Tibial artery (tissue), 4 donors: ENCODE results near the gene TMEM101.
"Not testable (repeated sequence)": the region's sequence is repeated elsewhere in the genome, so short reads cannot be mapped to it uniquely, and the experiment has no call there.

ENCODE experiments used
- DNase-seq, 2 donors: peaks; one replicate each; pipeline ENCODE4 v3.0.0-alpha.2; 2019
- H3K27ac ChIP-seq, 2 donors: fragments of 200-600 bp; sonication (generic) in 1 of 2; 1 replicate in 1 of 2; 2 replicates in 1 of 2; pipeline ENCODE4 v1.5.1; 2018 to 2019; ENCODE audit warnings: mild to moderate bottlenecking in 1 of 2
- H3K27me3 ChIP-seq, 2 donors: fragments of 200-600 bp; sonication (generic) in 1 of 2; one replicate each; pipeline versions ENCODE4 v1.5.1 to v1.6.0; 2016 to 2019
- H3K36me3 ChIP-seq, 3 donors: fragments of 200-600 bp; sonication (generic) in 2 of 3; one replicate each; pipeline ENCODE4 v1.5.1; 2016 to 2019; ENCODE audit warnings: mild to moderate bottlenecking in 2 of 3
- H3K4me1 ChIP-seq, 4 donors: fragments of 200-600 bp; sonication (generic) in 2 of 4; 1 replicate in 3 of 4; 2 replicates in 1 of 4; pipeline ENCODE4 v1.5.1; 2016 to 2019
- H3K4me3 ChIP-seq, 2 donors: fragments of 200-600 bp; sonication (generic) in 1 of 2; 1 replicate in 1 of 2; 2 replicates in 1 of 2; pipeline ENCODE4 v1.5.1; 2018 to 2019; ENCODE audit warnings: mild to moderate bottlenecking in 2 of 2
- H3K9me3 ChIP-seq, 3 donors: fragments of 200-600 bp; sonication (generic) in 1 of 3; one replicate each; pipeline ENCODE4 v1.5.1; 2016 to 2019
- intact Hi-C: fragments of 100-400 bp; cut with DNase I; formaldehyde crosslinking; loops from one replicate; pipeline ENCODE4 v1.15.0; 2023; ENCODE audit warnings: low total_unique reads
- TF ChIP-seq, protein P1 (sequence below), 2 experiments: fragments of 200-600 bp in 1 of 2; fragments of 450-650 bp in 1 of 2; IDR thresholded peaks; one replicate each; pipeline ENCODE4 v1.5.1; 2017 to 2019; ENCODE audit warnings: antibody characterized with exemption in 2 of 2, mild to moderate bottlenecking in 1 of 2, moderate library complexity in 1 of 2

Gene TMEM101

DNA sequence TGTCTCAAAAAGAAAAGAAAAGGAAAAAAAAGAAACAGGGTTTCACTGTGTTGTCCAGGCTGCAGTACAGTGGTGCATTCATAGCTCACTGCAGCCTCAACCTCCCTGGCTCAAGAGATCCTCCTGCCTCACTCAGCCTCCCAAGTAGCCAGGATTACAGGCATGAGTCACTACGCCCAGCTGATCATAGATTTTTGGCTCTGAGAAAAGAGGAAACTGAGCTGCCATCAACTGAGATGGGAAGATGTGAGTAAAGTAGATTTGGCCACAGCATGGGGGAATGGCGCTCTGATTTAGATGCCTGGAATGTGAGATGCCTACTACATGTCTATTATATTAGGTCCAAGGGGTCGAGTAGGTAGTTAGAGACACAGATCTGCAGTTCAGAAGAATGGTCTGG lies 16.2 kb downstream of the TMEM101 start:
- no peaks in the 10 kb centered on the region for H3K36me3 ChIP-seq
- intact Hi-C loops, result loop anchor here (10.0 kb wide), 1 partner anchor 124 kb away; no protein-coding TSS in a partner anchor
- H3K4me1 ChIP-seq, result peaks cover 0 to 9% (median 6%) of the 10 kb centered on the region in 4 donors
- no peak overlapping the region for H3K4me3 ChIP-seq
- H3K27me3 ChIP-seq, result peaks cover 0 to 26% of the 10 kb centered on the region in 2 donors
- no peak overlapping the region for H3K27ac ChIP-seq
- no peaks in the 10 kb centered on the region for H3K9me3 ChIP-seq
- TF ChIP-seq, protein P1, sequence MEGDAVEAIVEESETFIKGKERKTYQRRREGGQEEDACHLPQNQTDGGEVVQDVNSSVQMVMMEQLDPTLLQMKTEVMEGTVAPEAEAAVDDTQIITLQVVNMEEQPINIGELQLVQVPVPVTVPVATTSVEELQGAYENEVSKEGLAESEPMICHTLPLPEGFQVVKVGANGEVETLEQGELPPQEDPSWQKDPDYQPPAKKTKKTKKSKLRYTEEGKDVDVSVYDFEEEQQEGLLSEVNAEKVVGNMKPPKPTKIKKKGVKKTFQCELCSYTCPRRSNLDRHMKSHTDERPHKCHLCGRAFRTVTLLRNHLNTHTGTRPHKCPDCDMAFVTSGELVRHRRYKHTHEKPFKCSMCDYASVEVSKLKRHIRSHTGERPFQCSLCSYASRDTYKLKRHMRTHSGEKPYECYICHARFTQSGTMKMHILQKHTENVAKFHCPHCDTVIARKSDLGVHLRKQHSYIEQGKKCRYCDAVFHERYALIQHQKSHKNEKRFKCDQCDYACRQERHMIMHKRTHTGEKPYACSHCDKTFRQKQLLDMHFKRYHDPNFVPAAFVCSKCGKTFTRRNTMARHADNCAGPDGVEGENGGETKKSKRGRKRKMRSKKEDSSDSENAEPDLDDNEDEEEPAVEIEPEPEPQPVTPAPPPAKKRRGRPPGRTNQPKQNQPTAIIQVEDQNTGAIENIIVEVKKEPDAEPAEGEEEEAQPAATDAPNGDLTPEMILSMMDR (IDR thresholded peaks at IDR 0.05), result no peak
- DNase-seq, result no peak

DNA sequence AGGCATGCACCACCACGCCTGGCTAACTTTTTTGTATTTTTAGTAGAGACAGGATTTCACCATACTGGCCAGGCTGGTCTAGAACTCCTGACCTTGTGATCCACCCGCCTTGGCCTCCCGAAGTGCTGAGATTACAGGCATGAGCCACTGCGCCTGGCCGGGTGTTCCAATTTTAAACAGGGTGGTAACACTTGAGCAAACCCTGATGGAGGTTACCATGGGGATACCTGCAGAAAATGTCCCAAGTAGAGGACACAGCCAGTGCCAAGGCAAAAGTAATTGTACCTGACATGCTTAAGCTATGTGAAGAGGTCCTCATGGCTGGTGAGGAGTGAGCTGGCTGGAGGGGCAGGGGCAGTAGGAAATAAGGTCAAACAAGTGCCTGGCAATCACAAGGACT lies 17.6 kb downstream of the TMEM101 start:
- not testable (repeated sequence) for H3K4me1 ChIP-seq, H3K4me3 ChIP-seq, H3K27ac ChIP-seq, H3K36me3 ChIP-seq, H3K9me3 ChIP-seq, DNase-seq
- peaks cover 0 to 20% of the 10 kb centered on the region in 2 donors for H3K27me3 ChIP-seq
- intact Hi-C loops, result loop anchor here (10.0 kb wide), 1 partner anchor 122 kb away; no protein-coding TSS in a partner anchor

DNA sequence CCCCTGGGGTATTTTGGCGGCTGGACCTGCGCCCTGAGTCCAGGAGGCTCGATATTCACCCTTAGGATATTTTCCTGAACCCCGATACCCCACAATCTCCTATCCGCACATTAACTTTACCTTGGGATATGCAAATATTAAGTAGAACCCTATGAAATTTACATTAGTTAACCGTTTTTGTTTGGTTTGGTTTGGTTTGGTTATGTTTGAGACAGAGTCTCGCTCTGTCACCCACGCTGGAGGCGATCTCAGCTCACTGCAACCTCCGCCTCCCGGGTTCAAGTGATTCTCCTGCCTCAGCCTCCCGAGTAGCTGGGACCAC lies 19.7 kb downstream of the TMEM101 start:
- H3K4me3 ChIP-seq, result no peak overlapping the region
- no peak for DNase-seq
- intact Hi-C loops, result loop anchor here (2.0 to 10.0 kb wide), 2 partner anchors 48 to 120 kb away; no protein-coding TSS in a partner anchor
- H3K9me3 ChIP-seq, result no peaks in the 10 kb centered on the region
- TF ChIP-seq, protein P1 (IDR thresholded peaks at IDR 0.05), result no peak
- peaks cover 0 to 9% (median 6%) of the 10 kb centered on the region in 4 donors for H3K4me1 ChIP-seq
- H3K27me3 ChIP-seq, result peaks cover 0 to 16% of the 10 kb centered on the region in 2 donors
- no peak overlapping the region for H3K27ac ChIP-seq
- H3K36me3 ChIP-seq, result no peaks in the 10 kb centered on the region

DNA sequence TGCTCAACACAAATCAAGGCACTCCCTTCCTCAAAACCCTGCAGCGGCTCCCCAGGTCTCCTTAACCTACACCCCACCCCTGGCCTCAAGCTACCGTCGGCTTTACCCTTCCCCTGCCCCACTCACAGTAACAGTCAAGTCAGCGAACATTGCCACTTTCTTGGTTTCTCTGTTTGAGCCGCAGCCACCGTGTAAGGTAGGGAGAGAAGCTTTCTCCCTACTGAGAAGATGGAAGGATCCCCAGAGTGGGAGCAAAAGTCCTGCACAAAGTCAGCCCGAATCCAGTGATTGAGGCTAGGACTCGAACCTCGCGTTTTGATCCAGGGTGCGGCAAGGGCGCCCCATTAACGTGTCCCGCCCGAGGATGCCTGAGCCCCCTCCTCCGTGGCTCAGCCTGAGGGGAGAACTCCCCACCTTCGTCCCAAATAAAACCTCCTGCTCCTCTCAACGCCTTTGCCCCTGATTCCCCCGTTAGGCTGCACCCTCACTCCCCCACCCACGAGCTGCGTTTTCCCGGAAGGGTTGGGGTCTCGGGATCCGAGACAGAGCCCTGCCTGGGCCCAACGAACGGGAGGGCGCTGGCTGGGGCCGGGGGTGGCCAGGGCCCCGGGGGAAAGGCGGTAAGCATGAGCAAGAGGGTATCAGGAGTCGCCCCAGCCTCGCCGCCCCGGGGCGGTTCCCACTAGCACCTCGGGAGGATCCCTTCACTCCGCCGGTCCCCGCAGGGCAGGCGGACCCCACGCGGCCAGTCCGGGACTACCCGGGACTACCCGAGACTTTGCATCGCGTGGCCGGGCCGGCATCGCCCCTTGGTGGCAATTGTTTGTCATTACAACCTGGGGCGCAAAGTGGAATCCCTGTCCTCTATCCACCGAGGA lies 20.3 kb downstream of the TMEM101 start:
- intact Hi-C loops, result loop anchor here (2.0 to 10.0 kb wide), 2 partner anchors 48 to 120 kb away; no protein-coding TSS in a partner anchor
- TF ChIP-seq, protein P1 (IDR thresholded peaks at IDR 0.05), result peak; percentile 61 to 65
- Histone ChIP-seq H3K4me3 (no peak overlapping the region), H3K27ac (no peak overlapping the region), H3K9me3 (no peaks in the 10 kb centered on the region), H3K27me3 (peaks cover 0 to 19% of the 10 kb centered on the region in 2 donors), H3K4me1 (peaks cover 0 to 9% (median 6%) of the 10 kb centered on the region in 4 donors), H3K36me3 (no peaks in the 10 kb centered on the region)
- DNase-seq, result peak in 1 of 2 donors; percentile 68

DNA sequence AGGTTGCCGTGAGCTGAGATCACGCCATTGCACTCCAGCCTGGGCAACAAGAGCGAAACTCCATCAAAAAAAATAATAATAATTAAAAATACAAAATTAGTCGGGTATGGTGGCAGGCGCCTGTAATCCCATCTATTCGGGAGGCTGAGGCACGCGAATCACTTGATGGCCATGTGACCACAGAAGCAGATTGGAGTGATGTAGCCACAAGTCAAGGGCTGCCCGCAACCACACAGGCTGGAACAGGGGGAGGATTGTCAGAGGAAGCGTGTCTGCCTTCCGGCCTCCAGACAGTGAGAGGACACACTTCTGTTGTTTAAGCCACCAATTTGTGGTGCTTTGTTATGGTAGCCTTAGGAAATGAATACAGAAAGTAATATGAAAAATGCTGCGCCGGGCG lies 22.1 kb downstream of the TMEM101 start:
- TF ChIP-seq, protein P1 (IDR thresholded peaks at IDR 0.05), result no peak
- Histone ChIP-seq H3K4me3 (no peak overlapping the region), H3K27ac (no peak overlapping the region), H3K36me3 (no peaks in the 10 kb centered on the region), H3K27me3 (peaks cover 0 to 28% of the 10 kb centered on the region in 2 donors), H3K9me3 (no peaks in the 10 kb centered on the region), H3K4me1 (peaks cover 0 to 9% (median 6%) of the 10 kb centered on the region in 4 donors)
- no peak for DNase-seq
- intact Hi-C loops, result loop anchor here (10.0 kb wide), 1 partner anchor 118 kb away; no protein-coding TSS in a partner anchor

DNA sequence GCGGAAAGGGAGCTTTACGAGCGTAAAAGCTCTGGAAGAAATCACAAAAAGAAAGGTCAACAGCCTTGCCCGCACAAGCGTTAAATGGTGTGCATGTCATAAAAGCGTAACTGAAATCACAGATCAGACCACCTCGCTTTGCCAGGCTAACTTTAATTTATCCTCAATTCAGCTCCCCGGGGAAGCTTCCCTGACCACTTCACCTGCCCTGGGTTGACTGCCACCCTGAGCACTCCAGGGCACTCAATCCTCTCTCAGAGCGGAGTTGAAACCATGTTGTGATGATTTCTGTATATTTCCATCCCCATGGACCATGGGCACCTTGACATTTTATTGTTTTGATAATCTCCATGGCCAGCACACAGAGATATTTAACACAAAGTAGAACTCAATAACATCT lies 26.5 kb downstream of the TMEM101 start:
- DNase-seq, result no peak
- intact Hi-C loops, result no loop called here

More for the DNA sequence above, 26.5 kb downstream of the TMEM101 start:
- Histone ChIP-seq H3K27me3 (peaks cover 0 to 66% of the 10 kb centered on the region in 2 donors), H3K27ac (no peak overlapping the region), H3K36me3 (no peaks in the 10 kb centered on the region), H3K9me3 (no peaks in the 10 kb centered on the region), H3K4me1 (peaks cover 0 to 10% (median 9%) of the 10 kb centered on the region in 4 donors), H3K4me3 (no peak overlapping the region)
- TF ChIP-seq, protein P1 (IDR thresholded peaks at IDR 0.05), result no peak
